Endothelial cell of umbilical vein (primary cell): ENCODE results near the gene TMEM178B. TPM values are rescaled to one million over a fixed set of nuclear protein-coding genes. Genes with fewer than 3 reads are reported as not detected.

Experiments used
- BruUV-seq: library from RNA; stranded (reverse); fragments of 400-500 nt; replicated peaks from 2 replicates; lab custom pipeline; 2021; lab: Mats Ljungman, UMichigan
- CTCF ChIA-PET: fragments of 300-600, 350-600 bp; sonication (Branson Sonifier 250); formaldehyde crosslinking; loops from one replicate; lab custom pipeline; 2021; ENCODE audit warnings: antibody characterized with exemption, inconsistent platforms; lab: Charles Lee
- POLR2A ChIA-PET: fragments of 300-600, 350-600 bp; sonication (Branson Sonifier 250); formaldehyde crosslinking; loops from one replicate; lab custom pipeline; 2021; ENCODE audit warnings: antibody characterized with exemption, inconsistent platforms; lab: Charles Lee
- DNase-seq: peaks from one replicate; pipeline ENCODE4 v3.0.0-alpha.2; 2011; ENCODE audit warnings: low read depth, low spot score
- FAIRE-seq: peaks from 2 replicates; lab custom pipeline; 2011; peaks lifted over from hg19 to GRCh38; lab: Jason Lieb, UNC
- H2AFZ ChIP-seq: 2 replicates; pipeline ENCODE4 v1.6.0; 2012; ENCODE audit warnings: low read depth, low read length, control low read depth, inconsistent platforms
- H3K27ac ChIP-seq: 2 replicates; pipeline ENCODE4 v1.5.1; 2011; ENCODE audit warnings: low read depth, mild to moderate bottlenecking, control low read depth, low read length, moderate library complexity; ENCODE audit not compliant: insufficient read depth
- H3K27me3 ChIP-seq, 2 experiments: 2 replicates each; pipeline versions ENCODE4 v1.6.0 to v1.6.1; 2011; ENCODE audit warnings: low read length in 2 of 2, mixed read lengths in 1 of 2; ENCODE audit not compliant: control insufficient read depth in 2 of 2, insufficient read depth in 2 of 2
- H3K36me3 ChIP-seq, 2 experiments: 2 replicates in 1 of 2; 3 replicates in 1 of 2; pipeline ENCODE4 v1.5.1; 2011; ENCODE audit warnings: low read length in 2 of 2, mild to moderate bottlenecking in 1 of 2, moderate library complexity in 1 of 2; ENCODE audit not compliant: control insufficient read depth in 2 of 2, insufficient read depth in 2 of 2; ENCODE audit errors: extremely low read depth in 1 of 2
- H3K4me1 ChIP-seq: 3 replicates; pipeline ENCODE4 v1.5.1; 2011; ENCODE audit warnings: mild to moderate bottlenecking, low read length; ENCODE audit not compliant: control insufficient read depth, insufficient read depth; ENCODE audit errors: extremely low read depth
- H3K4me2 ChIP-seq: 2 replicates; pipeline ENCODE4 v1.6.1; 2011; ENCODE audit warnings: low read length, control low read depth, mixed read lengths; ENCODE audit not compliant: insufficient read depth
- H3K4me3 ChIP-seq, 3 experiments: fragments of 200-600 bp in 1 of 3; sonication (generic), shearing (Covaris generic) in 1 of 3; replicated peaks in 1 of 3; 2 replicates each; pipeline ENCODE4 v1.5.1; 2011 to 2016; ENCODE audit warnings: control low read depth in 3 of 3, low read length in 3 of 3, mild to moderate bottlenecking in 2 of 3, inconsistent platforms in 1 of 3, low read depth in 1 of 3, moderate library complexity in 1 of 3; ENCODE audit not compliant: insufficient read depth in 1 of 3
- H3K79me2 ChIP-seq: 2 replicates; pipeline ENCODE4 v1.6.0; 2012; ENCODE audit warnings: low read length, inconsistent platforms; ENCODE audit not compliant: control insufficient read depth, insufficient read depth
- H3K9ac ChIP-seq: replicated peaks from 2 replicates; pipeline ENCODE3; 2011; ENCODE audit warnings: low read length, control low read depth; ENCODE audit not compliant: insufficient read depth; ENCODE audit errors: extremely low read depth
- H3K9me1 ChIP-seq: replicated peaks from 3 replicates; pipeline ENCODE4 v1.6.0; 2011; ENCODE audit warnings: mild to moderate bottlenecking, low read length; ENCODE audit not compliant: control insufficient read depth, insufficient read depth; ENCODE audit errors: extremely low read depth
- H3K9me3 ChIP-seq: replicated peaks from 2 replicates; pipeline ENCODE4 v1.5.1; 2012; ENCODE audit warnings: low read length, inconsistent platforms; ENCODE audit not compliant: control insufficient read depth, insufficient read depth
- H4K20me1 ChIP-seq: replicated peaks from 2 replicates; pipeline ENCODE3; 2011; ENCODE audit warnings: mild to moderate bottlenecking, low read length; ENCODE audit not compliant: control insufficient read depth, insufficient read depth; ENCODE audit errors: extremely low read depth
- CTCF ChIP-seq, 2 donors: IDR thresholded peaks; 1 replicate in 1 of 2; 2 replicates in 1 of 2; pipeline ENCODE4 v1.5.1; 2011; ENCODE audit warnings: low read length in 2 of 2, mild to moderate bottlenecking in 2 of 2, moderate library complexity in 2 of 2, control low read depth in 1 of 2, inconsistent platforms in 1 of 2, low read depth in 1 of 2; ENCODE audit not compliant: insufficient read depth in 1 of 2; ENCODE audit errors: extremely low read depth in 1 of 2
- EZH2 ChIP-seq: IDR thresholded peaks from 2 replicates; pipeline ENCODE4 v1.6.1; 2012; ENCODE audit warnings: borderline replicate concordance, low read depth, mild to moderate bottlenecking, moderate library complexity, low read length, inconsistent platforms; ENCODE audit not compliant: severe bottlenecking
- FOS ChIP-seq: IDR thresholded peaks from 2 replicates; pipeline ENCODE4 v1.6.1; 2011; ENCODE audit warnings: mild to moderate bottlenecking, low read length, moderate library complexity, borderline replicate concordance; ENCODE audit not compliant: insufficient read depth
- GATA2 ChIP-seq: IDR thresholded peaks from 2 replicates; pipeline ENCODE4 v1.7.0; 2011; ENCODE audit warnings: low read depth, mild to moderate bottlenecking, moderate library complexity, mixed read lengths, low read length; ENCODE audit not compliant: insufficient read length, insufficient read depth
- JUN ChIP-seq: IDR thresholded peaks from 2 replicates; pipeline ENCODE4 v1.6.1; 2011; ENCODE audit warnings: borderline replicate concordance, low read depth; ENCODE audit not compliant: insufficient read length, insufficient read depth
- MAX ChIP-seq: IDR thresholded peaks from 2 replicates; pipeline ENCODE4 v1.6.1; 2011; ENCODE audit not compliant: insufficient read depth, insufficient read length
- MYC ChIP-seq: IDR thresholded peaks from one replicate; pipeline ENCODE4 v1.6.1; 2011; ENCODE audit warnings: mild to moderate bottlenecking, low read depth, low read length
- POLR2A ChIP-seq: IDR thresholded peaks from 2 replicates; pipeline ENCODE4 v1.6.1; 2012; ENCODE audit warnings: low read depth, mild to moderate bottlenecking, control low read depth, low read length
- POLR2AphosphoS5 ChIP-seq: IDR thresholded peaks from 2 replicates; pipeline ENCODE4 v1.6.1; 2012; ENCODE audit warnings: low read depth, mild to moderate bottlenecking, control low read depth, low read length, moderate library complexity; ENCODE audit not compliant: insufficient read depth
- dilution Hi-C: fragments of 300-500 bp; cut with MboI; formaldehyde crosslinking; loops from one replicate; pipeline ENCODE4 v1.15.0; 2019; ENCODE audit warnings: low sequenced_read_pairs; ENCODE audit not compliant: extremely low pct_ligation_motif_present
- intact Hi-C: fragments of 100-400 bp; cut with micrococcal nuclease; formaldehyde crosslinking; loops from one replicate; pipeline ENCODE4 v1.10.0; 2022
- polyA plus RNA-seq, 4 experiments: library from polyadenylated mRNA; depleted of rRNA in 3 of 4; stranded (reverse) in 3 of 4; unstranded in 1 of 4; fragments of >200 nt; gene quantifications; 2 replicates each; pipeline versions ENCODE4 v1.2.1 to v1.2.3, GENCODE V29; 2011 to 2012; ENCODE audit warnings: missing spikeins in 1 of 4
- total RNA-seq: library from RNA; stranded (reverse); gene quantifications from 2 replicates; pipeline ENCODE4 v1.2.3, GENCODE V29; 2021

Gene TMEM178B
- total and polyA plus RNA-seq, 2 donors (not counting 3 experiments of a cell fraction or from before 2014, with no cell fraction given): not detected

- H3K79me2 ChIP-seq: no peaks in the 10 kb centered on the region
- no peak overlapping the region for H3K9ac ChIP-seq
- H4K20me1 ChIP-seq: no peaks in the 10 kb centered on the region
- H3K27ac ChIP-seq: no peak overlapping the region
- H3K4me1 ChIP-seq: peaks cover 6% of the 10 kb centered on the region
- no peaks in the 10 kb centered on the region for H3K36me3 ChIP-seq
- H2AFZ ChIP-seq: no peak overlapping the region
- ChIA-PET POLR2A (no interaction called here), CTCF (interaction anchor here (0.9 kb wide), 1 partner anchor 17 kb away, joined by 3 read pairs; no protein-coding TSS in a partner anchor)
- no TSS peak for BruUV-seq
- H3K9me3 ChIP-seq: no peaks in the 10 kb centered on the region
- no peaks in the 10 kb centered on the region for H3K27me3 ChIP-seq
- TF ChIP-seq MYC: no peak
- no peak for TF ChIP-seq JUN
- no peak for TF ChIP-seq CTCF (IDR thresholded peaks at IDR 0.05; ENCODE audit: extremely low read depth in 1 of 2, insufficient read depth in 1 of 2, low read depth in 1 of 2, low read length in 2 of 2)
- no peak for TF ChIP-seq POLR2AphosphoS5
- no peak for TF ChIP-seq POLR2A
- TF ChIP-seq MAX: no peak
- no peak for TF ChIP-seq FOS
- no peak for TF ChIP-seq GATA2
- TF ChIP-seq EZH2: no peak
- FAIRE-seq: no peak
- no peaks in the 10 kb centered on the region for H3K9me1 ChIP-seq
- H3K4me2 ChIP-seq: no peak overlapping the region
- no peak for DNase-seq
- dilution Hi-C loops: no loop called here
- no peak overlapping the region for H3K4me3 ChIP-seq
- intact Hi-C loops: loop anchor here (10.0 kb wide), 1 partner anchor 155 kb away; no protein-coding TSS in a partner anchor
These were observed 275.5 kb downstream of the TMEM178B start for GRCh38 chr7:141349338-141349737.
